K562 (cell line): ENCODE results near the gene STIL. TPM values are rescaled to one million over a fixed set of nuclear protein-coding genes. Genes with fewer than 3 reads are reported as not detected.

ENCODE experiments used
- ARID4B ChIP-seq: sonication (generic); formaldehyde crosslinking; IDR thresholded peaks from 2 replicates; pipeline ENCODE4 v1.8.0; 2022; ENCODE audit warnings: mild to moderate bottlenecking, missing genetic modification reagents
- BRCA1 ChIP-seq, 2 experiments: fragments of 450-650 bp in 1 of 2; sonication (generic) in 1 of 2; formaldehyde crosslinking in 1 of 2; IDR thresholded peaks; 2 replicates each; pipeline versions ENCODE4 v1.5.0 to v1.6.1; 2017 to 2020; ENCODE audit warnings: mild to moderate bottlenecking in 1 of 2, missing genetic modification reagents in 1 of 2
- CBX8 ChIP-seq: fragments of 200-600 bp; sonication (generic); IDR thresholded peaks from 2 replicates; pipeline ENCODE4 v1.6.1; 2012; ENCODE audit warnings: borderline replicate concordance, mixed run types, low read depth, mild to moderate bottlenecking, moderate library complexity, mixed read lengths, low read length, control low read depth, inconsistent platforms; ENCODE audit not compliant: poor library complexity, severe bottlenecking; ENCODE audit errors: extremely low read depth
- E2F5 ChIP-seq: sonication (generic); formaldehyde crosslinking; IDR thresholded peaks from 2 replicates; pipeline ENCODE4 v1.8.0; 2022; ENCODE audit warnings: mild to moderate bottlenecking, missing genetic modification reagents
- HBP1 ChIP-seq: fragments of 450-650 bp; formaldehyde crosslinking; IDR thresholded peaks from 2 replicates; pipeline ENCODE4 v1.4.0; 2022; ENCODE audit warnings: missing genetic modification characterization
- HLTF ChIP-seq: fragments of 450-650 bp; IDR thresholded peaks from 2 replicates; pipeline ENCODE4 v1.6.1; 2016
- HNRNPUL1 ChIP-seq: fragments of 200-400 bp; formaldehyde crosslinking; IDR thresholded peaks from 2 replicates; pipeline ENCODE4 v1.6.1; 2017; ENCODE audit warnings: low read length
- NCOA4 ChIP-seq: fragments of 450-650 bp; IDR thresholded peaks from 2 replicates; pipeline ENCODE4 v1.6.1; 2018; ENCODE audit warnings: mild to moderate bottlenecking; ENCODE audit not compliant: partially characterized antibody
- NFIC ChIP-seq: fragments of 450-650 bp; IDR thresholded peaks from 2 replicates; pipeline ENCODE4 v1.6.1; 2017; ENCODE audit warnings: mild to moderate bottlenecking, inconsistent platforms
- NFRKB ChIP-seq: fragments of 450-650 bp; IDR thresholded peaks from 2 replicates; pipeline ENCODE4 v1.6.1; 2016; ENCODE audit warnings: low read depth
- NKRF ChIP-seq: fragments of 450-650 bp; IDR thresholded peaks from 2 replicates; pipeline ENCODE4 v1.6.1; 2016; ENCODE audit warnings: borderline replicate concordance
- NR3C1 ChIP-seq: sonication (generic); formaldehyde crosslinking; IDR thresholded peaks from 2 replicates; pipeline ENCODE4 v1.8.1; 2022; ENCODE audit warnings: missing genetic modification reagents
- POLR2A ChIP-seq: fragments of 450-650 bp; conservative IDR thresholded peaks from 2 replicates; pipeline ENCODE4 v1.6.1; 2016
- SMARCA5 ChIP-seq: fragments of 450-650 bp; IDR thresholded peaks from 2 replicates; pipeline ENCODE4 v1.6.1; 2016
- U2AF2 ChIP-seq: fragments of 200-400 bp; formaldehyde crosslinking; optimal IDR thresholded peaks from 2 replicates; pipeline ENCODE3; 2017; ENCODE audit warnings: low read depth, mild to moderate bottlenecking, low read length
- ZFP91 ChIP-seq: sonication (generic); formaldehyde crosslinking; IDR thresholded peaks from 2 replicates; pipeline ENCODE4 v1.8.0; 2022; ENCODE audit warnings: mild to moderate bottlenecking, missing genetic modification reagents
- ZNF780A ChIP-seq: fragments of 250-450 bp; sonication (Bioruptor Pico); IDR thresholded peaks from 2 replicates; pipeline ENCODE4 v1.5.0; 2021; ENCODE audit warnings: mild to moderate bottlenecking
- polyA plus RNA-seq, 8 experiments: library from polyadenylated mRNA; depleted of rRNA in 4 of 8; stranded (reverse) in 5 of 8; unstranded in 3 of 8; fragments of >200 nt; fragmentation: Nextera tagmentation in 2 of 8; fragmentation: Illumina TruSeq in 1 of 8; extraction: Ambion mirVana in 2 of 8; extraction: Trizol in 1 of 8; gene quantifications; 2 replicates each; pipeline versions ENCODE4 v1.2.1 to v1.2.3, GENCODE V29; 2011 to 2014; ENCODE audit warnings: inconsistent platforms in 1 of 8, missing spikeins in 1 of 8
- total RNA-seq, 7 experiments: library from RNA; depleted of rRNA in 6 of 7; stranded (reverse); fragments of >200 nt in 6 of 7; fragmentation: Illumina TruSeq in 2 of 7; extraction: Trizol in 2 of 7; gene quantifications; 2 replicates each; pipeline versions ENCODE4 v1.2.1 to v1.2.3, GENCODE V29; 2011 to 2021; ENCODE audit warnings: low replicate concordance in 1 of 7

The STIL gene
- total and polyA plus RNA-seq, 9 of the 15 experiments (the other 6 are each of a cell fraction or from before 2014, with no cell fraction given) = 10.5 to 77.4 (median 39.6) TPM

GRCh38 chr1:47214549-47214948 lies 99.4 kb downstream of the STIL start (continued):
- TF ChIP-seq ZNF780A (CRISPR knock-in tag) (no peak), ARID4B (CRISPR knock-in tag) (no peak), NCOA4 (no peak), ZFP91 (CRISPR knock-in tag) (no peak), NR3C1 (CRISPR knock-in tag) (no peak), BRCA1 (IDR thresholded peaks at IDR 0.05) (no peak), BRCA1 (CRISPR knock-in tag; IDR thresholded peaks at IDR 0.05) (no peak), U2AF2 (no peak), HLTF (no peak), POLR2A (peak; percentile 63), NKRF (0 out of 2 replicates have a peak, but pooled peaks have one; percentile 27), CBX8 (no peak), SMARCA5 (peak; percentile 41; the same call in 1 of the 2 replicates), HBP1 (0 out of 2 replicates have a peak, but pooled peaks have one; percentile 49), NFRKB (no peak), HNRNPUL1 (no peak), NFIC (peak; percentile 13; the same call in 1 of the 2 replicates), E2F5 (CRISPR knock-in tag) (no peak)
